HG02610 (cell line): ENCODE measurements around the gene C4orf36.
A peak's percentile ranks its signal among the peaks of the same experiment; 100 is the strongest.

ENCODE experiments used
- ATAC-seq: cut with Tn5 transposase; IDR thresholded peaks from one replicate; pipeline ENCODE4 v1.9.1; 2021; ENCODE audit warnings: mild to moderate bottlenecking, moderate library complexity; ENCODE audit not compliant: unreplicated experiment

The C4orf36 gene, protein sequence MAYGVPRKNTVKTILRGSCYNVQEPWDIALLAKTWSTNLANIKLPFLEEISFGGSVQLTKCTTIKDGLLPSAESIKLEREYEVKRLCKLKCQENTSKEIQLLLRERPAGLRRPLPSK

DNA sequence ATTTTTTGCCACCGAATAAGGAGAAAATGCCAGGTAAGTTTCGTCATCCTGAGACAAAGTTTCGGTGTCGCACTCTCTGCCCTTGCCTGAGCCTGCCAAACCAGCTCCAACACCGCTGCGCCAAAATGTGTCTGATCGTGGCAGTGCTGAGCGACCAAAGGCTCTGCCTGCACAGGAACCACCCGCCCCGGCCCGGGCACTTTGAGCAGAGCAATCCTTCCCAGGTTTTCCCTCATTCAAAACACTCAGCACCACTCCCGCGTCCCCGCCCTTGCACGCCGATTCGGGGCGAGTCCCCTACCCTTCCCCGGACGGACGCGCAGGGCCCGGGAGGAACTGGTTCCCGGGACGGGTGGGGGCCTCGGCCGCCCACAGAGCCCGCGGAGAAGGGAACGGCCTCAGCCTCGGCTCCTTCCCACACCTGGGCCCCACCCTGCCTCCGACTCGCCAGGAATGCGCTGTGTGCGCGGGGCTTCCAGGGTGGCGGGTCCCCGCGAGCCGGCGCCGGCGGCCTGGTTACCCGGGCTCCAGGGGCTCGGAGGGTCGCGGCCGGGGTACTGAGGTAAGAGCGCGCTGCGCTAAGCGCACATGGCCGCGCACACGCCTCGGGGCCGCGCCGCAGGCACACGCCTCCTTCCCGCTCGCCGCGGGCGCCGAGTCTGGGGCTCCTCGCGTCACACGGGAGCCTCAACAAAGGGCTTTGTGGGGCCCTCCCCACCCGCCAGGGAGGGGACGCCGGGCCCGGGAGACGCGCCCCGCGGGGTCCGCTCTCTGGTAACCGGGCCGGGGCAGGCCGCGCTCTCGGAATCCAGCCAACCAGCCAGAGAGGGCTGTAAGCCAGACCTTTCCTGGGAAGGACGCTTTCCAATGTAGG is at the start of gene C4orf36:
TSS of gene C4orf36 (minus strand) at position 661 of the 874 bp plus-strand sequence. CDS start 902 bp downstream, outside the sequence.
- ATAC-seq = peak; percentile 57

DNA sequence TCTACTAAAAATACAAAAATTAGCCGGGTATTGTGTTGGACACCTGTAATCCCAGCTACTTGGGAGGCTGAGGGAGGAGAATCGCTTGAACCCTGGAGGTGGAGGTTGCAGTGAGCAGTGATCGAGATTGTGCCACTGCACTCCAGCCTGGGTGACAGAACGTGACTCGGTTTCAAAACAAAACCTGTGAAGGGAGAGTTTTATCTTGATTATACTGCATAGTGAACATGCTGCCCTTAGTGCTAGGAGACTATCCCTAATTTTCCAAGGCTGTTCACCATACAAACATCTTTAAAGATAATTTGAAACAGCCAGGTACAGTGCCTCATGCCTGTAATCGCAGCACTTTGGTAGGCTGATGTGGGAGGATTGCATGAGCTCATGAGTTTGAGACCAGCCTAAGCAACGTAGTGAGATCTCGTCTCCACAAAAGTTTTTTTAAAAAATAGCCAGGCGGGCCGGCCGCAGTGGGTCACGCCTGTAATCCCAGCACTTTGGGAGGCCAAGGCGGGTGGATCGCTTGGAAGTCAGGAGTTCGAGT is 48.8 kb upstream of the C4orf36 start:
- ATAC-seq = no peak

DNA sequence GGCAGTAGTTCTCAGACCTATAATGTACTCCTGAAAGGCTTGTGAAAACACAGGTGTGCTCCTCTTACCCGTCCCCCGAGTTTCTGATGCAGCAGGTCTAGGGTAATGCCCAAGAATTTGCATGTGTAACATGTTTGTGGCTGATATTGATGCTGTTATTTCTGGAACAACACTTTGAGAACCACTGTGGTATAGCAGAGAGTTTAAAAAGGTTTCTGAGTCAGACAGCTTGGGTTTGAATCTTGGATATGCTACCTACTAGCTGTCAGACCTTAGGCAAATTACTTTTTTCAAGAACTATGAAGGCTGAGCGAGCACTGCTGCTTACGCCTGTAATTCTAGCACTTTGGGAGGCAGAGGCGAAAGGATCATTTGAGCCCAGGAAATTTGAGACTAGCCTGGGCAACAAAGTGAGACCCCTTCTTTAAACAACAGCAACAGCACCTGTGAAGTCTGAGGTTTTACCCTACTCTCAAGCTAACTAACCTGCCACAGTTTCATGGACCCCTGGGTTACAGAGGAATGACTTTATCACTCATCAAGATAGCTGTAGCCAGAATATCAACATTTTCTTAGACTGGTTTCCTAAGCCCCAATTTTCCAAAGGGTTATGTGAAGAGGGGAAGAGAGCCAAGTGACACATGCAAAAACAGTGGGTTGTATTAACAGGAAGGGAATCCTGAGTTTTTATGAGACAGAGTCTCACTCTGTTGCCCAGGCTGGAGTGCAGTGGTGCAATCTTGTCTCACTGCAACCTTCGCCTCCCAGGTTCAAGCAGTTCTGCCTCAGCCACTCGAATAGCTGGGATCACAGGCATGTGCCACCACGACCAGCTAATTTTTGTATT is 47.7 kb upstream of the C4orf36 start:
- peak; percentile 69 for ATAC-seq

DNA sequence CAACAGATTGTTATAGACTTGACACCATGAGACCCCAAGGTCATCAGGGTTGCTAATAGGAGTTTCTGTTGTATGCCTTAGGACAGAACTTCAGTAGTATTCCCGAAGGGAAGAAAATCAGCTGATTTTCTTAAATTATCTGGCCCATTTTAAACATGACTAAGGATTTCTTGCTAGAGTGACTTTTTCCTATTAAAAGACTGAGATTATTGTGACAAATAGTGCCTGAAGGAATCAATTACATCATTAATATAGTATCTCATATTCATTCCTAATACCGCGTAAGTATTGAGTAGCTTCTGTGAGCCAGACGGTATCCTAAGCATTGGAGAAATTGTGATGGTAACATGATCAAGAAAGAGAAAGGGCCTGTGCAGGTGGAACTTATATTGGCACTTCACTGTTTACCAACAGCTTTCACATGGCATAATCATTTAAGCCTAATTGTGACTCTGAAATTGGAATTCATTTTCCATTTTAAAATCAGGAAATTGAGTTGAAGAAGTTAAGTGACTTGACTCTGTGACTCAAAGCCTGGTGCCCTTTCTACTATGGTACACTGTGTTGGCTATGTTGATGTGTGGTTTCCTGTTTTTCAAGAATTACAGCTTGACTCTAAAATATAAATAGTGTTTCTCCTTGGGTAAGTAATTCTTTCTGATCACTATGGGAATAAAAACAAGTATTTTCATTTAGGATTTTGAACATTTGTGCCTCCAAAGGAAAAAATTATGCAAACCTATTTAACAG is 46.7 kb upstream of the C4orf36 start:
- no peak for ATAC-seq

DNA sequence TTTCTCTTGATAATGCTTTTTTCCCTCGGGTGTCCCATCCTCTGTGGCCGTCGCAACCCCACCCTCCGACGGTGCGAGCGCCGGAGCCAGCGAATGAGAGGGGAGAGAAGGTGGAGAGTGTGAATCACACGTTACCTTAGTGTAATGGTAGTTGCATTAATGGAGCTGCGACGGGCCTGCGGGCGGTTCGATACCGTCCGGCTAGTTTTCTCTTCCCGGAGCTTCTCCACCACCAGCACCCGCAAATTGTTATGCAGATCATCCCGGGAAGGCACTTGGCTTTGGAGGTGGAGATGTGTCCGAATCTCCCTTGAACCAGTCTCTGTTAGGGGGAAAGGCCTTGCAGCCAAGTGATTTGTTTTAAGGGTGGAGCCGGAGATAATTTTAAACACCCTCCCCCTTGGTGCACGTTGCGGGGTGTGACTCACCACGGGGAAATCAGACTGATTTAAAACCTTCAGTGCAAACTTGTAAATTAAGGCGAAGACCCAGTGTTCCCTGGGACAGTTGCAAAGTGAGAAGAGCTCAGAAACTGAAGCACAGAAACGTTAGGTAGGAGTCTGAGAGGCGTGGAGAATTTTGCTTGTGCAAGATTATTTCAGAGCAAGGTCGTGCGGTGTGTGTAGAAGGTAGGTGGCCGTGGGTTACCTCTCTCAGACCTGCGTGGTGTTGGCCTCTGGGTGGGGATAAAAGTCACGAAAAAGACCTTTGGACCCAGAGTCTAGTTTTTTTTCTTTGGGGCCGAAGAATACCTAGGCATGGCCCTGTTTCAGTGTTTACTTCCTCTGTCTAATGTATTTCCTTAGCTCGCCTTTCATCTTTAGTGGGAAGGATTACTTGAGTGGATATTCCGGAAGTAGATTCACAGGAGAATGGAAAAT is 43.9 kb upstream of the C4orf36 start:
- peak; percentile 33 for ATAC-seq

DNA sequence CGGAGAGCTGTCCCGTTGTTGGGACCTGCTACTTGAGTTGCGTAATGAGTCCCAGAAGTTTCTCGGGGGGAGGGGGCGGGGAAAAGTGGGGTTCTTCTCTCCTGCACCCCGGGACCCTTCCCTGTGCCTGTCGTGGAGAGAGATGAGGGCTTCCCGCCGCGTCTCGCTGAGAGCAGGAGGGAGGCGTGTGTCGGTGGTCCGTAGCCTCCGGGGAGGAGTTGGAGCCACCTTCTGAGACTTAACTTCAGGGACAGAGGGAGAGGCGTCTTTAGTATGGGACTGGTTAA is 43.3 kb upstream of the C4orf36 start:
- peak; percentile 0 for ATAC-seq

DNA sequence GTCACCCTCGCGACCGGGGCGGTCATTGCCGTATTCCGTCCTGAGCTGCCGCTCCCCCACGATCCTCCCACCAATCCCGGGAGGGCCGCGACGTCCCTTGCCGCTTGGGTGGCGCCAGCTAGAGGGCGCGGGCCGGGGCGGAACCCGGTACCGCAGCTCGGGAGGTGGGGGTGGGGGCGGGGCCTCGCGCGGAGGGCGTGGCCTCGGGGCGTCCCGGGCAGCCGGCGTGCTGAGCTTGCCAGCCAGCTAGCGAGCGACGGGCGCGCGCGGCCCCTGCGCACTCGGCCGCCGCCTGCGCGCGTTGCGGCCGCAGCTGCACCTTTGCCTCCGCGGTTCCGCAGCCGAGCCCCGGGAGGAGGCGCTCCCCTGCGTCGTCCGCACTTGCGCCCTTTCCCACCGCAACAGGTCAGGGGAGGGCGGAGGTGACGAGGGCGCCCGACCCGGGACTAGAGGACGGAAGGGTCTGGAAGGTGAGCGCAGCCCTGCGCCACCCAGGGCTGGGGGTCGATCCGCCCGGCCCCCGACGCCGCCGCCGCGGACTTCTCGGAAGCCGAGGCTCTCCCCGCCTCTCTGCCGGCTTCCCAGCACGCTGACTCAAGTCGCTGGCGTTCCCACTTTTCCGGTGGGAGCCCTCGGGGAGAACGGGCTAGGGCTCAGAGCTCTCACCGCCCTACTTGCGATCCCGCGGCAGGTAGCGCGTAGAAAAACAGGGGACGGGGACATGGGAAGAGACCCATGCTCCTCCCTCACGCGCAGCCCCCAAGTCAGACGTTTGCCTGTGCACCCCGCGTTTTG is 42.7 kb upstream of the C4orf36 start, which contains the start of gene AFF1:
TSS of gene AFF1 (plus strand) at position 241 of the 795 bp plus-strand sequence. CDS start 13,523 bp downstream, outside the sequence.
- peak; percentile 44 for ATAC-seq

DNA sequence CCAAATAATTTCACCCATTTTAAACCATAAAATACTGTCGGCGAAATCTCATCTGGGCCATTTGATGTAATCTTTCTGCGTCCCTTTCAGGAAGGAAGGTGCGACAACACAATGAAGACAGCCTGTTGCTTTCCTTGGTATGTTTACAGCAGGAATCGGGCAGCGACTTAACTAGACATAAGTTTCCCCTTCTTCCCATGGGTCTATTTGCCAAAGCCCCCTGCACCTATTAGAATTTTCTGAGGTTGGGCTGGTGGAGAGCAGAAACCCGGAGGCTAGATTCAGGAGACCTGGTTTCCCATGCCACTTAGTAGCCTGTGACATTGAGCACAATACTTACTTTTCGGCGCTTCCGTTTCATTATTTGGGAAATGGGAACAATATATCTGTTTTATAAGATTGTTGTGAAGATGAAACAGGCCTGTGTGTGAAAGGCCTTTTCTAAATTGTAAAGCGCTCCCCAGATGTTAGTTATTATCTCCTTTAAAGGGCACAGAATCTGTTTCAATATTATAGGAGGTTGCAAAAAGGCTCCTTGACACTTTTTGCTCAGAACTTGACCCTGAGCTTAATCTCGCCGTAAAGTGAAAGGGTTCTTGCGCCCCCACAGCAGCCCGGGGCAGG is 42.0 kb upstream of the C4orf36 start:
- ATAC-seq = no peak

DNA sequence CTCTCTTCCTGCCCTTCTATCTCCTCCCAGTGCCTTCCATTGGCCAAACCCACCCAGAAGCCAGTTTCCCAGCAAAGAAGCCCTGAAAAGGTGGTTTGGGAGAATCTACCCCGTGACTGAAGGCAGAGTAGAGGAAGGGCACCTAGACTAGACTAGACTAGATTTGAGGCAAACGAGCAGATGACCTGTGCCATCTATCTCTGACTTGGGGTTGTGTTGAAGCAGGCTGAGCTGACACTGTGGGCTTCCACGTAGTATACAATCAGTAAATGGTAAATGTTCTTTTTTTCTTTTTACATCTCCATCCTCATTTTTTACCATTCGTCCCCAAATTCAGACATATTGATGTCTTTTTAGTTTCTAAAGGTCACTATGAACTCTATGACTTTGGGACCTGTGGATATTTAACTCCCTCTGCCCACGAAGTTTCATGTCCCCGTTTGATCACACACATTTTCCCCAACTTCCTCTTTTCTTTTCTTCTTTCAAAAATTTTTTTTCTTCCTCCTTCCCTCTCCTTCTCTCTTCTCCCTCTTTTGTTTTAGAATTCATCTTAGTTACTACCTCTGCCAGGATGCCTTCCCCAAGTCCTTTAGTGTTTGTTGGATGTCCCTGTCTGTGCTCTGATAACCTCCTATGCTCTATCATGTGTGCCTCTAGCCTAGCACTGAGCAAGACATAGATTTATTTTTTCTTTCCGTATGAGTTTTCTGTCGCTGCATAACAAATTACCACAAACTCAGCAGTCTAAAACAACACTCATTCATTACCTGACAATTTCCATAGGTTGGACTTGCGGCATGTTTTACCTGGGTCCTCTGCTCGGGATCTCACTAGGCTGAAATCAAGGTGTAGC is 36.4 kb upstream of the C4orf36 start:
- ATAC-seq = peak; percentile 28

DNA sequence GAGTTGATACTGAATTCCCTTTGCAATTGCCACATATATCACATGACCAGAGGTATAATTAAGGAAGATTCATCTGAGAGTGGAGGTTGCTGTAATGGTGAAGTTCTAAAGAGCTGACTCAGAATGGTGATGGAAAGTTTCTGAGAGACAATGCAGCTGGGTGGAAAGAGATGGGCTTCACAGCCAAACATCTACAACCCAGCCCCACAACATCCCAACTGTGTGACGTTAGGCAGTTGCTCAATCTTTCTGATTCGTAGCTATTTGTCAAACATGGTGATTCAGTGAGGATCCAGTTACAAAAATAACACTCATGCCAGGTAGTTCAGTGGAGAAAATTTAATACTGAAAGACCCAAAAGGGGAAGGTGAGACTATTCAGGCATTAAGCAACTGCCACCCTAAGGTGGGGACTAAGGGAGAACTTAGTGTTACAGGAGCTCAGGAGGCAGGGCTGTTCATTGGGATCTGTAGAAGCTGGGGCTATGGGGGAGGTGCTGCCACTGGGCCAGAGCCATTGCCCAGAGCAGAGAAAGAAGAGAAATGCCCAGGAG is 35.7 kb upstream of the C4orf36 start:
- ATAC-seq = peak; percentile 40

DNA sequence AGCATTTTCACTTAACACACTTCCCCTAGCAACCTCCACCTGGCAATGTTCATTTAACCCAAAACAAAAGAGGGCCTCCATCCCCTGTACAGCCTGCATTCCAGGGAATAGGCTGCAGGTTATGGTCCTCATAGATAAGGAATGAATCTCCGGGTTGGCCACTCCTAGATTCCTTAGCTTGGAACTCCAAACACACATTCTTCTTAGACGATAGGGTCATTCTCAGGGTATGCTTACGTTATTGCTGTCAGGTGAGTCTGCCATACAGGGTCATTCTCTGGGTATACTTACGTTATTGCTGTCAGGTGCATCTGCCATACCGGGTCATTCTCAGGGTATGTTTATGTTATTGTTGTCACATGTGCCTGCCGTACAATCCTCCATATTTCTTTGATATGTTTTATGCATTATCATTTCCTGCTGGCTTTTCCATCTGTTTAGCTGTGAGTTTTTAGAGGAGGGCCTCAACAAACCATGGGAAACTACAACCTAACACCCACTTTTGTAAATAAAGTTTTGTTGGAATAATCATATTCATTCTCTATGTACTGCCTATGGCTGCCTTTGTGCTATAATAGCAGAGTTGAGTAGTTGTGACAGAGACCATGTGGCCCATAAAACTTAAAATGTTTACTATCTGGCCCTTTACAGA is 34.3 kb upstream of the C4orf36 start:
- ATAC-seq = no peak

DNA sequence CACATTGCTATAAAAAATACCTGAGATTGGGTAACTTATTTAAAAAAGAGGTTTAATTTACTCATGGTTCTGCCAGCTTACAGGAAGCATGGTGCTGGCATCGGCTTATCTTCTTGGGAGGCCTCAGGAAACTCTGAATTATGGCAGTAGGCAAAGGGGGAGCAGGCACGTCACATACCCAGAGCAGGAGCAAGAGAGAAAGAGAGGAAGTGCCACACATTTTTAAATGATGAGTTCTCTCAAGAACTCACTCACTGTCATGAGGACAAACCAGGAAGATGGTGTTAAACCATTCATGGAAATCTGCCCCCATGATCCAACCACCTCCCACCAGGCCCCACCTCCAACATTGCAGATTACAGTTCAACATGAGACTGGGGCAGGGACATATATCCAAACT is 32.6 kb upstream of the C4orf36 start:
- no peak for ATAC-seq

DNA sequence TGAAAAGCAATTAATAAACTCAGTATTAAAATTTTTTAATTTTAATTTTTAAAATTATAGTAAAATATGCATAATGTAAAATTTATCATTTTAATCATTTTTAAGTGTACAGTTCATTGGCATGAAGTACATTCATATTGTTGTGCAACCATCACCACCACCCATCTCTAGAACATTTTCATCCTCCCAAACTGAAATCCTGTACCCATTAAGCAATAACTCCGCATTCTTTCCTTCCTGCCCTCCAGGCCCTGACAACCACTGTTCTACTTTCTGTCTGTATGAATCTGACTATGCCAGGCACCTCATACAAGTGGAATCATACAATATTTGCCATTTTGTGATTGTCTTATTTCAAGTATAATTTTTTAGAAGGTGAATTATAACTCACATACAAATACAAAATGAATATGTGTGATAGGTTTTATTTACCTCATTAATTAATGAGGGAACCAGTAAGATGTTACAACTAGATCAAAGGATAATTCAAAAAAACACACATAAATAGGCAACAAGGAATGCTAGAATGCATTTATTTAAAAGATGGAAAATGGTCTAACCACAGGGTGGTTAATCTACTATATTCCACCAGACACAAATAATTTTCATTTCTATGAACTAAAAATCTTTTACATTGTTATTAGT is 29.5 kb upstream of the C4orf36 start:
- ATAC-seq = no peak

DNA sequence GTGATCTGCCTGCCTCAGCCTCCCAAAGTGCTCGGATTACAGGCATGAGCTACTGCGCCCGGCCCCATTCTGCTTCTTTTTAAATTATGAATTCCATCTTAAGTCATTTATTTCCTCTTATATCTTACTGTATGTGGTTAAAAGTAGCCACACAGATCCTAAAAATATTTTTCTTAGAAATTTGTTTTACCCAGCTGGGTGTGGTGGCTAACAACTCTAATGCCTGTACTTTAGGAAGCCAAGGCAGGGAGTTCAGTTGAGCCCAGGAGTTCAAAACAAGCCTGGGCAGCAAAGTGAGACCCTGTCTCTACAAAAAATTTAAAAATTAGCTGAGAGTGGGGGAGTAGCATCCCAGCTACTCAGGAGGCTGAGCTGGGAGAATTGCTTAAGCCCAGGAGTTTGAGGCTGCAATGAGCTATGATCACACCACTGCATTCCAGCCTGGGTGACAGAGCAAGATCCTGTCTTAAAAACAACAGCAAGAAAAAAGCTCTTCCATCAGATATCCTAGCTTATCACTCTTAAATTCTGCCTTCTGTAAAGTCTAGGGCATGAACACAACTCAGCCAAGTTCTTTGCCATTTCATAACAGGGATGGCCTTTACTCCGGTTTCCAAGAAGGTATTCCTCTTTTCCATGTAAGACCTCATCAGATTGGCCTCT is 27.5 kb upstream of the C4orf36 start:
- no peak for ATAC-seq

DNA sequence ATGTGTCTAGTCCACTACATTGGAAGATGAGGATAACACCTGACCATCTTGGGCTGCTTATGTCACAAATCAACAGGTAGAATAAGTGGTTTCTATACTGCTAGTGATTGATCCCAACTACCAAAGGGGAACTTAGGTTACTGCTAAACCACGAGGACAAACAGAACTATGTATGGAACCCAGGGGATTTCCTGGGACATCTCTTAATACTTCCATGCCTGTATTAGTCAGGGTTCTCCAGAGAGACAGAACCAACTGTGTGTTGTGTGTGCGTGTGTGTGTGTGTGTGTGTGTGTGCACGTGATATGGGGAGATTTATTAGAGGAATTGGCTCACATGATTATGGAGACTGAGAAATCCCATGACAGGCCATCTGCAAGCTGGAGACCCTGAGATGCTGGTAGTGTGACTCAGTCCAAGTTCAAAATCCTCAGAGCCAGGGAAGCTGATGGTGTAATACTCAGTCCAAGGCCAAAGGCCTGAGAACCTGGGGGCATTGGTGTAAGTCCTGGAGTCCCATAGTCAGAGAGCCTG is 26.4 kb upstream of the C4orf36 start:
- ATAC-seq = no peak
